Measurements from ENCODE around the gene IST1. TPM values are rescaled to one million over a fixed set of nuclear protein-coding genes. Genes with fewer than 3 reads are reported as not detected.

The IST1 gene
- total and polyA plus RNA-seq, 10 of the 15 experiments (the other 5 are each of a cell fraction or from before 2014, with no cell fraction given): 97.3 to 293 (median 138) TPM

GRCh38 chr16:71845639-71846430 lies 49.5 kb upstream of the IST1 start, which contains the start of gene ATXN1L:
Gene ATXN1L (plus strand): TSS chr16:71845976. CDS start chr16:71849741, 3,765 bp downstream.
- H3K4me1 ChIP-seq (ENCODE audit: control insufficient read depth, insufficient read depth, low read length): peaks cover 44% of the 10 kb centered on the region
- BruUV-seq (replicated peaks): TSS peak; percentile 71
- ChIA-PET CTCF (interaction anchor here (0.7 to 4.3 kb wide), 6 partner anchors 23 to 38 kb away, joined by 3 to 39 read pairs (median 5); partner anchors contain the start of genes AP1G1 and ZNF821), POLR2A (interaction anchor here (0.6 to 4.2 kb wide), 8 partner anchors 9 to 39 kb away, joined by 3 to 38 read pairs (median 4); partner anchors contain the start of gene ZNF821), SMC1A (ENCODE audit: uncharacterized antibody, unreplicated experiment) (interaction anchor here (1.3 to 2.3 kb wide), 7 partner anchors 11 to 80 kb away, joined by 3 to 19 read pairs (median 10); partner anchors contain the start of genes AP1G1 and ZNF821), RAD21 (ENCODE audit: unreplicated experiment) (interaction anchor here (0.9 to 6.0 kb wide), 4 partner anchors 28 to 44 kb away, joined by 3 to 53 read pairs (median 25); partner anchors contain the start of genes AP1G1 and ZNF821)
- H2AFZ ChIP-seq (ENCODE audit: control insufficient read depth, low read depth, low read length): peak within 1 kb of the TSS; percentile 71
- no peaks in the 10 kb centered on the region for H3K27me3 ChIP-seq (replicated peaks in 1 of 2; ENCODE audit: control insufficient read depth in 2 of 2, insufficient read depth in 2 of 2, low read length in 1 of 2)
- peak within 1 kb of the TSS; percentile 95 for H3K4me2 ChIP-seq (ENCODE audit: control insufficient read depth, insufficient read depth)
- in situ Hi-C loops (cut with MboI) (no loop called here), intact Hi-C loops (cut with micrococcal nuclease; ENCODE audit: unreplicated experiment) (loop anchor here (2.0 kb wide), 3 partner anchors 37 to 49 kb away; partner anchors contain the start of genes AP1G1 and IST1)
- FAIRE-seq: peak; percentile 13
- H3K4me3 ChIP-seq: peak within 1 kb of the TSS; percentile 92
- peak within 1 kb of the TSS; percentile 90 for H3K27ac ChIP-seq (ENCODE audit: control insufficient read depth, insufficient read depth)
- H3K9me3 ChIP-seq (replicated peaks; ENCODE audit: control insufficient read depth, insufficient read depth, low read length): no peaks in the 10 kb centered on the region
- WGBS (ENCODE audit: insufficient coverage, insufficient replicate concordance, low lambda C conversion rate, missing lambda C conversion rate): 1% methylated on average over 60 of the region's 62 CpGs
- H3K36me3 ChIP-seq (ENCODE audit: control insufficient read depth in 2 of 2, insufficient read depth in 2 of 2, low read length in 1 of 2): peaks cover 15 to 20% of the 10 kb centered on the region in 2 experiments; a peak in 3 of 4 replicates
- H3K79me2 ChIP-seq (ENCODE audit: control insufficient read depth, insufficient read depth, low read length): peaks cover 27% of the 10 kb centered on the region
- peak; percentile 86 for ATAC-seq
- H4K20me1 ChIP-seq (ENCODE audit: control insufficient read depth, insufficient read depth): no peaks in the 10 kb centered on the region
- peak within 1 kb of the TSS; percentile 95 for H3K9ac ChIP-seq (ENCODE audit: control insufficient read depth, insufficient read depth, low read length)
- DNase-seq (ENCODE audit: low read depth, low spot score): peak; percentile 84
- TF ChIP-seq GABPA (IDR thresholded peaks at IDR 0.05; ENCODE audit: low read depth) (peak; percentile 71), SKIL (IDR thresholded peaks at IDR 0.05; ENCODE audit: low read depth, poor library complexity, severe bottlenecking) (peak; percentile 73), PBX3 (IDR thresholded peaks at IDR 0.05; ENCODE audit: insufficient replicate concordance, low read depth, low read length) (peak; percentile 27), CBX5 (IDR thresholded peaks at IDR 0.05; ENCODE audit: low read depth) (no peak), BCLAF1 (IDR thresholded peaks at IDR 0.05) (no peak), ASH2L (IDR thresholded peaks at IDR 0.05; ENCODE audit: borderline replicate concordance, low read depth) (peak; percentile 62; the same call in 1 of the 2 replicates), CHD1 (IDR thresholded peaks at IDR 0.05; ENCODE audit: low read depth, low read length) (no peak), NRF1 (conservative IDR thresholded peaks at IDR 0.05; ENCODE audit: low read depth, low read length) (no peak), GATAD2B (conservative IDR thresholded peaks at IDR 0.05; ENCODE audit: low read depth) (0 out of 2 replicates have a peak, but pooled peaks have one; percentile 53), BMI1 (IDR thresholded peaks at IDR 0.05; ENCODE audit: borderline replicate concordance) (no peak), KDM1A (IDR thresholded peaks at IDR 0.05; ENCODE audit: borderline replicate concordance) (no peak)
- TF ChIP-seq, protein P1, sequence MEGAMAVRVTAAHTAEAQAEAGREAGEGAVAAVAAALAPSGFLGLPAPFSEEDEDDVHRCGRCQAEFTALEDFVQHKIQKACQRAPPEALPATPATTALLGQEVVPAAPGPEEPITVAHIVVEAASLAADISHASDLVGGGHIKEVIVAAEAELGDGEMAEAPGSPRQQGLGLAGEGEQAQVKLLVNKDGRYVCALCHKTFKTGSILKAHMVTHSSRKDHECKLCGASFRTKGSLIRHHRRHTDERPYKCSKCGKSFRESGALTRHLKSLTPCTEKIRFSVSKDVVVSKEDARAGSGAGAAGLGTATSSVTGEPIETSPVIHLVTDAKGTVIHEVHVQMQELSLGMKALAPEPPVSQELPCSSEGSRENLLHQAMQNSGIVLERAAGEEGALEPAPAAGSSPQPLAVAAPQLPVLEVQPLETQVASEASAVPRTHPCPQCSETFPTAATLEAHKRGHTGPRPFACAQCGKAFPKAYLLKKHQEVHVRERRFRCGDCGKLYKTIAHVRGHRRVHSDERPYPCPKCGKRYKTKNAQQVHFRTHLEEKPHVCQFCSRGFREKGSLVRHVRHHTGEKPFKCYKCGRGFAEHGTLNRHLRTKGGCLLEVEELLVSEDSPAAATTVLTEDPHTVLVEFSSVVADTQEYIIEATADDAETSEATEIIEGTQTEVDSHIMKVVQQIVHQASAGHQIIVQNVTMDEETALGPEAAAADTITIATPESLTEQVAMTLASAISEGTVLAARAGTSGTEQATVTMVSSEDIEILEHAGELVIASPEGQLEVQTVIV (IDR thresholded peaks at IDR 0.05; ENCODE audit: borderline replicate concordance, partially characterized antibody): no peak

All from GM12878 (cell line).